Tongue (tissue), 2 donors: ENCODE results near the gene KLF13. TPM values are rescaled to one million over a fixed set of nuclear protein-coding genes. Genes with fewer than 3 reads are reported as not detected.

Experiments used
- DNase-seq: peaks from one replicate; pipeline ENCODE4 v3.0.0-alpha.2; 2015
- total RNA-seq: library from RNA; depleted of rRNA; stranded (reverse); fragments of >200 nt; gene quantifications from one replicate; pipeline ENCODE4 v1.2.3, GENCODE V29; 2014

KLF13 gene
- total RNA-seq, 1 donor from 2014 or later = 37.5 TPM

GRCh38 chr15:31403096-31403495 is 76.5 kb downstream of the KLF13 start:
- DNase-seq = no peak

GRCh38 chr15:31403606-31404005 is 77.0 kb downstream of the KLF13 start:
- no peak for DNase-seq

GRCh38 chr15:31404345-31404744 is 77.7 kb downstream of the KLF13 start:
- DNase-seq = no peak

- DNase-seq = no peak
These were observed 78.7 kb downstream of the KLF13 start for GRCh38 chr15:31405200-31405920.

- DNase-seq = no peak
These were observed 80.7 kb downstream of the KLF13 start for GRCh38 chr15:31407376-31407775.

- DNase-seq = no peak
These were observed 81.2 kb downstream of the KLF13 start for GRCh38 chr15:31407851-31408250.

- no peak for DNase-seq
These were observed 82.1 kb downstream of the KLF13 start for GRCh38 chr15:31408724-31409123.

GRCh38 chr15:31409171-31409570 is 82.5 kb downstream of the KLF13 start:
- no peak for DNase-seq

- DNase-seq = no peak
These were observed 86.2 kb downstream of the KLF13 start for GRCh38 chr15:31412824-31413223.

GRCh38 chr15:31415201-31415600 is 88.6 kb downstream of the KLF13 start:
- no peak for DNase-seq

- no peak for DNase-seq
These were observed 93.2 kb downstream of the KLF13 start for GRCh38 chr15:31419820-31420219.

GRCh38 chr15:31427411-31427810 is 100.8 kb downstream of the KLF13 start:
- no peak for DNase-seq

Other genes starting within 250 kb of the KLF13 start
- gene TRPM1, start 225.1 kb upstream of the KLF13 start, total RNA-seq = not detected